Measurements from ENCODE around the gene PRKRIP1.
"Not testable (repeated sequence)": the region's sequence is repeated elsewhere in the genome, so short reads cannot be mapped to it uniquely, and the experiment has no call there.

The PRKRIP1 gene

DNA sequence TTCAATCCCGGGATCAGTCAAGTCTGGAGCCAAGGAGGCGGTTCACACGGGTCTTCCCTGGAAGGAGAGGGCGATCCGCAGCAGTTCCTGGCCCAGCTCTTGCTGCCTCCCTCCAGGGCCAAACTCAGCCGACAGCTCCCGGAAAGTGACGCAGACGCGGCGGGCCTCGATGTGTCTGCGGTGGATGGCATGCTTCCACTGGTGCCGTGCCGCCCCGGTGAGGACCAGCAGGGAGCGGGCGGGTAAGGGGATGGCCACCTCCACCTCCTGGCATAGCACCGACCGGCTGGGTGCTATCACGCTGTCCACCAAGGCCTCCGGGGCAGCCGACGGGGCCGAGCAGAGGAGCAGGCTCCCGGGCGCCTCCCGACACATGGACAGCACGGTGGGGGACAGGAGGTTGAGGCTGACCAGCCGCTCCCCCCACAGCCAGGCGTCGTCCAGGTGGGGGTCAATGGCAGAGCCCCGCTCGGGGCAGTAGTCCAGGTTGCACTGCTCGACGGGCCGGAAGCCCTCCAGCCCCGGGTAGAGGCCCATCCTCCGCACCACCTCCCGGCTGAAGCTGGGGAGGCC is 61.3 kb downstream of the PRKRIP1 start:
- no peak for DNase-seq (ENCODE audit: low read depth, low spot score)

DNA sequence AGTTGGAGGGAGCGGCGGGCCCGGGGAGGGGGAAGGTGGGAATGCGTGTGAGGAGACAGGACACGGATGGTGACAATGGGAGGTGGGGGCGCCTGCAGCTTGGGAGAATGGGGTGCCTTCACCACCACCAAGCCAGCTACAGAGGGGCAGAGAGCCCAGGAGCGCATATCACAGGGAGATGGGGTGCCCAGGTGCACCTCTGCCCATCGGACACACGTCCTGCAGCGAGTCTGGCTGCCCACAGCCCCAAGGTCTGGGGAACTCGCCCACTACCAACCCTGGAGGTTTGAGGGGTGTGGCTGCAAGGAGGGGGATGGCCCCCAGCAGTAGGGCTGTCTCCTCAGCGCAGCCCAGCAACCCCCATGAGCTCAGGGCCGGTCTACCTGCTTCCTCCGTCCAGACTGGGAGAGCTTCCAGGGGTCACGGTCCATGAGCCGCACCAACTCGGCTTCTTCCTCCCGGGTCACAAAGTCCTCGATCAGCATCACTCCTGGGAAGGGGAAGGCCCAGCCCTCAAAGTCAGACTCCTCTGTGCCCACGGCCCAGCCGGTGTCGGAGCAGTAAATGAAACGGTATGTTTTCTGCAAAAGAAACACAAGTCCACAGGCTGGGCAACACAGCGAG is 63.2 kb downstream of the PRKRIP1 start:
- no peak for DNase-seq (ENCODE audit: low read depth, low spot score)

DNA sequence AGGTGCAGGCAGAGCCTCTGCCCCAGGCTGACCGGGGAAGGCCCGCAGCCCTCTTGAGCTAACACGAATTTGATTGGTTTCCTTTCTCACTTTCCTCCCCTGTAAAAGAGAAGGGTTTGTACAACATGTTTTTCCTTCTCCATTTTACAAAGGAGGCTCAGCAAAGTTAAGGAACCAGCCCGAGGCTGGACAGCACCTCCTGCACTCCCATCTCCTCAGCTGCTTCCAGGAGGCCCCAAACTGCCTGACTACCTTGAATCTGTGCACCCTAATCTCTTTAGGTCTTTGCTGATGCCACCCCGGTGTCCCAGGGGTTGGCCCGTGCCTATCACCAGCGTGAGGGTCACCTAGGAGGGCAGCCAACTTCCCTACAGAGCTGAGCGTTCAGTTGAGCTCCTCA is 64.3 kb downstream of the PRKRIP1 start:
- no peak for DNase-seq (ENCODE audit: low read depth, low spot score)

DNA sequence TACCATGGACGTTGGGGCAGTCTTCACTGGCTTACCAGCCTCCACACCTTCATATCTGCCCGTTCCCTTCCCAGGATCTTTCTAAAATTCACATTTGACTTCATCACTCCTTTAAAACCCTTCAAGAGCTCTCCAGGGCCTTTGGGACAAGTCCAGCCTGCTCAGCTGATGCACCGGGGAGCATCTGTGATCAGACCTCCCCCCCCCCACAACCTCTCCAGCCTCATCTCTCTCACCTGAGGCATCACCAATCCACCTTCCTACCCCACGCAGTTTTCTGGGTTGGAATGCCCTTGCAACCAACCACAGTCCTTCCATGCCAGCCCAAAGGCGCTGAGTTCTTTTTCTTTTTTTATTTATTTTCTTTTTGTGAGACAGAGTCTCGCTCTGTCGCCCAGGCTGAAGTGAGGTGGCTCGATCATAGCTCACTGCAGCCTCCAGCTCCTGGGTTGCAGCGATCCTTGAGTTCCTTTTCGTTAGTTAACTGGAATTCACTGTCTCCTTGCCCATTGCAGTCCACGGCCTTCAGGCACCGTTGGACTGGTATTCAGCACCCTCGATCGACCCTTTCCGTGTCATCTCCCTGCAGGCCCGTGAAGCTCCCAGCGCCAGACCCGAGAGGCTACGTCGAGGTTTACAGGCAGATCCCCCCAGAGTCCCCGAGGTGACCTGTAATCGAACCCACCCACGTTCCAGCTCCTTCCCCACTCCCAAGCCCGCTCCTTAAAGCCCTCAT is 67.8 kb downstream of the PRKRIP1 start:
- peak; percentile 33 for DNase-seq (ENCODE audit: low read depth, low spot score)

DNA sequence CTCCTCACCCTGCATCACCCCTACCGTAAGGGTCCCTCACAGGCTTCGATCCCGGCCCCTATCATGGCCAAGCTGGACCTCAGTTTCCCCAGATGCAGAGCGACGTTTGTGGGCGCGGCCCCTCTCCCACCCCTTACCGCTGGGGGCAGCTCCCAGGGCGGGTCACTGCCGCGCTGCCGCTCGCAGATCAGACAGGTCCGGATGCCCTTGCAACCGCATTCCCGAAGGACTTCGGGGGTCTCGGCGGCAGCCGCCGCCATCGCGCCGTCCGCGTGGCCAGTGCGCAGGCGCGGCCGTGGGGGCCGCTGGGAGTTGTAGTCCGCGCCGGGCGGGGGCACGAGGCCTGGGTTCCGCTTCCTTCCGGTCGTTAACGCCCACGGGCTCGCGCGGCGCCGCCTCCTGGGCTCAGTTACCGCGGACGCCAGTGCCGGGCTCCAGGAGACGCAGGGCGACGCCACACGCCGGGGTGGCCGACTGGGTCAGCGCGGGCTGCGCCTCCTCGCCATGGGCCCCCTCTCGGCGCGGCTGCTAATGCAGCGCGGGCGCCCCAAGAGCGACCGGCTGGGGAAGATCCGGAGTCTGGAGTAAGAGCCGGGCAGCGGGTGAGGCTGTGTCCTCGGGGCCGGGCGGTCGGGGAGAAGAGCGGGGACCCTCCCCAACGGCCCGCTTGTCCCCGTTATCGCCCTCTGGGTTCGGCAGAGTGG is 68.6 kb downstream of the PRKRIP1 start, which contains the start of the genes ALKBH4 and LRWD1:
TSS of gene ALKBH4 (minus strand) at position 287 of the 704 bp plus-strand sequence. CDS start at position 260, 27 bp downstream.
TSS of gene LRWD1 (plus strand) at position 408 of the 704 bp plus-strand sequence. CDS start at position 505, 97 bp downstream.
- peak; percentile 97 for DNase-seq (ENCODE audit: low read depth, low spot score)

DNA sequence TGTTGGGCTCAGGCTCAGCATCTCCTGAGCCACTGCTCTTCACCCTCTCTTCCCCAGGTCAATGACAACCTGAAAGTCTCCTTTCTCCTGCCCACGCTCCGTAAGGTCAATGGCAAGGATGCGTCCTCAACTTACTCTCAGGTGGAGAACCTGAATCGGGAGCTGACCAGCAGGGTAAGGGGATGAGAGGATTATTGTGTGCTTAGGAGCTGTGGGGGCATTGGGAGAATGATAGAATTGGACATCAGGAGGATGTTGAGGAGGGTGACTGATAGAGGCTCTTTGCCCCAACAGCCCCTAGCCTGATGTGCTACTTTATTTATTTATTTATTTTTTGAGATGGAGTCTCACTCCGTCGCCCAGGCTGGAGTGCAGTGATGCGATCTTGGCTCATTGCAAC is 69.9 kb downstream of the PRKRIP1 start:
- no peak for DNase-seq (ENCODE audit: low read depth, low spot score)

DNA sequence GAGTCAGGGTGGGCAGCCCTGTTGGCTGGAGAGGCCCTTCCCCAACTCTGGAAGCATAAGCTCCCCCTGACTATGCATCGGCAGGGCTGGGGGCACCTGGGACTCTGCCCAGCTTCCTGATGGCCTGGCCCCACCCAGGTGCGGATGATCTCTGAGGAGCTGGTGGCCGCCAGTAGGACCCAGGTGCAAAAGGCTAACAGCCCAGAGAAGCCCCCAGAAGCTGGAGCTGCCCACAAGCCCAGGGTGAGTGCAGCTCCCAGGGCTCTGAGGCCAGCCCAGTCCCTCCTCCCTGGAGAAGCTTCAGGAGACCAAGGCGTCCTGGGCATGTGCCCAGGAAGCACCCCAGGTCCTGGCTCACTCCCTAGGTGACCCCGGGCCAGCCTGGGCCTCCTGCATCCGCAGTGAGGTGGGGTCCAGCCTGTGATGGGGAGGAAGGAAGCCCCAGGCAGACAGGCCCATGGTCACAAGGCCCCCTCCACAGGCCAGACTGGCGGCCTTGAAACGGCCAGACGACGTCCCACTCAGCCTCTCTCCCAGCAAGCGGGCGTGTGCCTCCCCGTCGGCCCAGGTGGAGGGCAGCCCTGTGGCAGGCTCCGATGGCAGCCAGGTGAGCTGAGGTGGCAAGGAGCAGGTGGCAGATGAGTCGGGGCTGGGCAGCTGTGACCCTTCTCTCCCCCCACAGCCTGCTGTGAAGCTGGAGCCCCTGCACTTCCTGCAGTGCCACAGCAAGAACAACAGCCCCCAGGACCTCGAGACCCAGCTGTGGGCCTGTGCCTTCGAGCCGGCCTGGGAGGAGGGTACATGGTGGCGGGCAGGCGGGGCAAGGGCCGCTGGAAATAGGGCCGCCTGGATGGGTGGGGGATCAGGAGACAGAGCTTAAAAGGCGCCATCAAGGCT is 71.7 kb downstream of the PRKRIP1 start:
- no peak for DNase-seq (ENCODE audit: low read depth, low spot score)

DNA sequence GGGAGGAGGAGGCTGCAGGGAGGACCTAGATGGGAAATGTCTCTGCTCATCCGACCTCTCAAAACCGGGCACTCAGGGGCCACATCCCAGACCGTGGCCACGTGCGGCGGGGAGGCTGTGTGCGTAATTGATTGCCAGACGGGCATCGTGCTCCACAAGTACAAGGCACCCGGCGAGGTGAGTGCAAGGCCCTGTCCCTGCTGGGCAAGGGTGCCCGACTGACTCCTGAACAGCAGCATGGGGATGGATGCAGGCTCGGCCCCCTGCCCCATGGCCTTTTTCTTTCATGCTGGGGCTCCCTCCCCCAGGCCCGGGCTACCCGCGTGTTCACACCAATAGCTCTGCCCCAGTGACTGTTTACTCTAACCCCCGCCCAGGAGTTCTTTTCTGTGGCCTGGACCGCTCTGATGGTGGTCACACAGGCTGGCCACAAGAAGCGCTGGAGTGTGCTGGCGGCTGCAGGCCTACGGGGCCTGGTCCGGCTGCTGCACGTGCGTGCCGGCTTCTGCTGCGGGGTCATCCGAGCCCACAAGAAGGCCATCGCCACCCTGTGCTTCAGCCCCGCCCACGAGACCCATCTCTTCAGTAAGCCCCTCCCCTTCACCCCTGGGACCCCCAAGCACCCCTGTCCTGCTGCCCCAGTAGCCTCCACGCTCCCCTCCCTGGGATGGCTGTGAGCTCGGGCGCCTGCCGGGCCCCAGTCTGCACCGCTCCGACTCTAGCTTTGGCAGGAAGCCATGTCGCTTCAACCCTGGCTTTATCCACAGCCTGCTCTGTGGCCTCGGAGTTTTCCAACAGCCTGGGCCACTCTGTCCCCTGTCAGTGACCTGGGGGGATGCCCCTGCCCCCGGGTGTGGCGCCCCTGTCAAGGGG is 72.6 kb downstream of the PRKRIP1 start:
- no peak for DNase-seq (ENCODE audit: low read depth, low spot score)

DNA sequence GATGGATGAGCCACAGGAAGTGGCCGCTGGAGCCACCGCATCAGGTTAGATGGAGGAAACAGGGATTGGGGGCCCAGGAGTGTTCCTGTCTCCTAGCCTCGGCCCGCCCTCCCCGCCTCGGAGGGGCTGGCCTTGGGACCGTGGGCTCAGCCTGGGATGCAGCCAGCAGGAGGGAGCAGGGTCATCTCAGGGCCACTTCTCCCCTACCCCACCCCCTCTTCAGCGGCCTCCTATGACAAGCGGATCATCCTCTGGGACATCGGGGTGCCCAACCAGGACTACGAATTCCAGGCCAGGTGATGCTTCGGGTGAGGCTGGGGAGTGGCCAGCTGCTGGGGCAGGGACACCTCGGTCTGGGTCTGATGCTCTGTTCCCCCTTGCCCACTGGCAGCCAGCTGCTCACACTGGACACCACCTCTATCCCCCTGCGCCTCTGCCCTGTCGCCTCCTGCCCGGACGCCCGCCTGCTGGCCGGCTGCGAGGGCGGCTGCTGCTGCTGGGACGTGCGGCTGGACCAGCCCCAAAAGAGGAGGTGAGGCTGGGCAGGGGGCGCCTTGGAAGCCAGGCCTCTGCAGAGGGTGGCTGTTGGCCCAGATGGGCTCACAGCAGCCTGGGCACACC is 73.3 kb downstream of the PRKRIP1 start:
- no peak for DNase-seq (ENCODE audit: low read depth, low spot score)

DNA sequence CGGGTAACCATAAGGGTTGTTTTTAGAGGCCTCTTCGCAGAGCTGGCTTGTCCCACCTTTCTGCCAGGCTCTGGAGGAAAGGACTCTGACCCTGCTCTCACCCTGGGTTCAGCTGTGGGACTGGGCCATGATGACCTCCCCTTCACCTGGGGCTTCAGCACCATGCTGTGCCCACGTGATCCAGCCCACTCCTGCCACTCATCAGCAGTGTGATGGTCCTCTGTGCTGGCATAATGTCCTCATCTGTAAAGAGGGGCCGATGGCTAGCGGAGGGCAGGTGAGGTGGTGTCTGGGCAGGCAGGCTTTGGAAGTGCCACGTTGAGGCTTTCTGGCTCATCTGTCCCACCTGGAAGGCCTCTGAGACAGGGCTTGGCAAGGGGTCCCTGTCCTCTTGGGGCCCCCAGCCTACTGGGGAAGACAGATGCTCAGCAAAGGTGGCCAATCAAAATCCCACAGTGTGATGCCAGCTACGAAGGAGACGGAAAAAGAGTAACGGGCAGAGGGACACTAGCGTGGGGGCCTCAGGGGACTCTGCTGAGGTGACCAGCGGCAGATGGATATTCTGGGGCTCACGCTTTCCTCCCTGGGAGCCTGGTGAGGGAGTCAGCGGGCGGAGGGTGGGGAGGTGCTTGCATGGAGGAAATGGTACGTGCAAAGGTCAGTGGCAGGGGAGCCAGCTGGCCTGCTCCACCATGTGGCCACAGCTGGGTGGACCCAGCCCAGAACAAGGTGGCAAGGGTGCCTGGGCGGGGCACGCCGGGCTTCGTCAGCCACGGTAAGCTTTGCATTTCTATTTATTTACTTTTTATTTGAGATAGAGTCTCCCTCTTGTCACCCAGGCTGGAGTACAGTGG is 74.0 kb downstream of the PRKRIP1 start:
- DNase-seq (ENCODE audit: low read depth, low spot score), result no peak

DNA sequence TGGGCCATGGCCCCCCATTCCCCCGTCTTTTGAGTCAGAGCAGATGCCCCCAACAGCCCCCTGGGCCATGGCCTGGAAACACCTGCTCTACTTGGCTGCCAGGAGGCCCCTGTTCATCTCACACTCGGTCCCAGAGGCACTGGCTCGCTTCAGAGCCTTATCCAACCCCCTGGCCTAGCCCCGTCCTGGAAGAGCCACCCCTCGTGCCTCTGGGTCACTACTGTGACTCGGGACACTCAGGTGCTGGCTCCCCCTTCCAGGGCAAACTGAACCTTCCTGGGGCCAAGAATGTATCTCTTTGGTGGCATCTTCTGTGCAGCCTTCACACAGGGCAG is 75.6 kb downstream of the PRKRIP1 start:
- no peak for DNase-seq (ENCODE audit: low read depth, low spot score)

DNA sequence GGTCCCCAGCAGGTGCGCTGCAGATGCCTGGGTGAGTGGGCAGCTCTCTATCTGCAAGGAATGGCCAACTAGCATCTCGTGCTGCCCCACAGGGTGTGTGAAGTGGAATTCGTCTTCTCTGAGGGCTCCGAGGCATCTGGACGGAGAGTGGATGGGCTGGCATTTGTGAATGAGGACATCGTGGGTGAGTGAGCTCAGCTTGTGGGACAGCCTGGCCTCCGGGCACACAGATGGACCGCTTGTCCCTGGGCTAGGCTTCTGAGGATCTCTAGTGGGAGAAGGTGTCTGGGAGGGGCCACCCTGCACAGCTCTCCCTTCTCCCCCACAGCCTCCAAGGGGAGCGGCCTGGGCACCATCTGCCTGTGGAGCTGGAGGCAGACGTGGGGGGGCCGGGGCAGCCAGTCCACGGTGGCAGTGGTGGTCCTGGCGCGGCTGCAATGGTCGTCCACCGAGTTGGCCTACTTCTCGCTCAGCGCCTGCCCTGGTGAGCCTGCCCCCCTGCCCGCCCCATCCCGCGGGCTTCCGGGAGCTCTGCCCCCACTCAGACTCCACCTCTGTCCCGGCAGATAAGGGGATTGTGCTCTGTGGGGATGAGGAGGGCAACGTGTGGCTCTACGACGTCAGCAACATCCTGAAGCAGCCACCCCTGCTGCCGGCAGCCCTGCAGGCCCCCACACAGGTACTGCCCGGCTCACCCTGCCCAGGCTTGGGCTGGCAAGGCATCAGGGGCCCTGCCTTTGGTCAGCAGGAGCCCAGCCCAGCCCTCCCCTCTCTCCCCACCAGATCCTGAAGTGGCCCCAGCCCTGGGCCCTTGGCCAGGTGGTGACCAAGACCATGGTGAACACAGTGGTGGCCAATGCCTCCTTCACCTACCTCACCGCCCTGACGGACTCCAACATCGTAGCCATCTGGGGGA is 76.2 kb downstream of the PRKRIP1 start:
- DNase-seq (ENCODE audit: low read depth, low spot score), result no peak

DNA sequence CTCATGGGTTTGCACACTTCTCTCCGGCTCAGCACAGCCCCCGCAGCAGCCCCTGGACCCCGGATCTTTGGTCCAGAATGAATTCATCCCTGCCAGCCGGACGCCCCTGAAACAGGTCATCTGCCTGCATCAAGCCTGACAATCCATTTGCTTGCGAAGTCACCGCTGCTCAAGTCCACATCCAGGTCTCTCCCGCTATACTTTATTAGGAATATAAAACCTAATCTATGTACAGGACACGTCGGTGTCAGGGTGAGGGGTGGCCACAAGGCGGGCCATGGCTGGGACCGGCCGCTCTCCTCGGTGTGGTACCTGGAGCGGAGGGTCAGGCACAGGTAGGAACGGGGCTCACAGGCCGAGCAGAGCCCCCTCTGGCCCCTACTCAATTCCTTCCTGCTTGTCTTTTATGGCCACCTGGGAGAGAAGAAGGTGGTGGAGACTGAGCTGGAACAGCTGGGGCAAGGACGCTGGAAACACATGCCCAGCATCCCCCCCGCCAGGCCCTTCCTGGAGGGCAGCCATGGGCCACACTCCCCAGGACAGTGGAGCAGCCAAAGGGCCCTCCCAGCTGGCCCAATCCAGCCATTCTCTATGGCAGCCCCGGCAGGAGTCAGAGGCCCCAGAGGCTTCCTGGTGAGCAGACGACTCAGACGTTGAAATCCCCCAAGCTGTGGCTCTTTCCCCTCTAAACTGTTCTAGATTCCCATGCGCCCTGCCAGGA is 77.3 kb downstream of the PRKRIP1 start:
- no peak for DNase-seq (ENCODE audit: low read depth, low spot score)

DNA sequence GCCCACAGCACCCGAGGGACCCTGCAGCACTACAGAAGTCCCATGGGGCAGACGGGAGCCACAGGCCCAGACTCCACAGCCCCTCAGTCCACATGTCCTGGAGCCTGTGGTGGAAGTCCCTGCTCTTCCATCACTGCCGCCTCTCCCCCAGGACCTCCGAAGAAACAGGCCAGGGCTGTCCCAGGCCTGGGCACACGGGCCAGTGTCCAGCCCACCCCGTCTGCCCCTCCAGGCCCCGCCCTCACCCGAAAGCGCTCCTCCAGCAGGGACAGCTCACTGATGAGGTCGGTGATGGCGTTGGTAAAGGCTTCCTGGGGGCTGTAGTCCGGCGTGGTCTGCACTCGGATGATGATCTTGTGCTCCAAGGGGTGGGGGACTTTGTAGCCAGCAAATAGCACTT is 78.0 kb downstream of the PRKRIP1 start:
- DNase-seq (ENCODE audit: low read depth, low spot score), result not testable (repeated sequence)

DNA sequence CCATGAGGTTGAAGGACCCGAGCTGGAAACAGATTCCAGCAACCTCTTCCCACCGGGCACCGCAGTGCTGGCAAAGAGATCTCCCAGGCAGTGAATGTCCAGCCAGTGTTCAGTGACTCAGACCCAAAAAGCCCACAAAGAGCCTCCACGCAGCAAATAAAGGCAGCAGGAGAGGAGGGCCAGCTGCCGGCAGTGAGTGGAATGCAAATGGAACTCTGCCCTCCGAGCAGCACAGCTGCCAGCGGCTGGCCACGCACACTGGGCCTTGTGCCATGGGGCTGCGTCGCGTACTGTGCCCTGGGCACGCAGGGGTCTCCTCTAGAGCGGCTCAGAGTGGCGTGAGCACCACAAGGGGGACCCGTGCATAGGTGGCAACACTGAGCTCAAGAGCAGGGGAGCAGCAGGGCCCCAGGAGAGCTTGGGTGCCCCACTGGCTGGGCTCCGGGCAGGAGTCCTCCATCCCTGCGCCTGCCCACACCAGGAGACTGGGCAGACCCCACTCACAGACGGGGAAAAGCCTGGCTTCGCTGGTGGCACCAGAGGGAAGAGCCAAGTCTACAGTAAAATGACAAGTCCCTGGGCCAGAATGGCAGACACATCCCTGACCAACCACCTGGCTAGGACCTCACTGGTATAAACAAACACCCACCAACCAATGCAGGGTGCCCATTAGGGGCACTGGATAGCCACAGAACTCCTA is 78.7 kb downstream of the PRKRIP1 start:
- DNase-seq (ENCODE audit: low read depth, low spot score), result peak; percentile 77
